Measurements from ENCODE around the gene PCK1. TPM values are rescaled to one million over a fixed set of nuclear protein-coding genes. Genes with fewer than 3 reads are reported as not detected.

Gene PCK1
- total RNA-seq, 2 experiments from 2014 or later = not detected

- intact Hi-C loops (cut with micrococcal nuclease) = no loop called here
- Mint-ChIP-seq H3K4me1 (ENCODE audit: low read depth) (no peaks in the 10 kb centered on the region), H3K4me3 (no peak overlapping the region), H3K27ac (no peak overlapping the region), H3K27me3 (peaks cover 41% of the 10 kb centered on the region), H3K9me3 (no peaks in the 10 kb centered on the region), H3K36me3 (no peaks in the 10 kb centered on the region)
- no peak for DNase-seq
- CTCF ChIA-PET = interaction anchor here (1.6 kb wide), 1 partner anchor 78 kb away, joined by 3 read pairs; no protein-coding TSS in a partner anchor
- POLR2A ChIA-PET = no interaction called here
Measured at GRCh38 chr20:57576617-57577550, 16.0 kb downstream of the PCK1 start.

- Mint-ChIP-seq H3K36me3 (no peaks in the 10 kb centered on the region), H3K9me3 (no peaks in the 10 kb centered on the region), H3K4me3 (no peak overlapping the region), H3K27me3 (peaks cover 43% of the 10 kb centered on the region), H3K4me1 (ENCODE audit: low read depth) (no peaks in the 10 kb centered on the region), H3K27ac (no peak overlapping the region)
- CTCF ChIA-PET = no interaction called here
- intact Hi-C loops (cut with micrococcal nuclease) = no loop called here
- DNase-seq = no peak
- POLR2A ChIA-PET = no interaction called here
Measured at GRCh38 chr20:57577679-57578475, 17.0 kb downstream of the PCK1 start.

GRCh38 chr20:57578476-57579165, 17.7 kb downstream of the PCK1 start:
- Mint-ChIP-seq H3K9me3 (no peaks in the 10 kb centered on the region), H3K4me3 (no peak overlapping the region), H3K4me1 (ENCODE audit: low read depth) (no peaks in the 10 kb centered on the region), H3K36me3 (no peaks in the 10 kb centered on the region), H3K27me3 (peaks cover 45% of the 10 kb centered on the region), H3K27ac (no peak overlapping the region)
- no peak for DNase-seq
- intact Hi-C loops (cut with micrococcal nuclease) = no loop called here
- ChIA-PET POLR2A (no interaction called here), CTCF (no interaction called here)

- intact Hi-C loops (cut with micrococcal nuclease) = no loop called here
- Mint-ChIP-seq H3K9me3 (no peaks in the 10 kb centered on the region), H3K36me3 (no peaks in the 10 kb centered on the region), H3K27me3 (peaks cover 45% of the 10 kb centered on the region), H3K4me1 (ENCODE audit: low read depth) (no peaks in the 10 kb centered on the region), H3K27ac (no peak overlapping the region), H3K4me3 (no peak overlapping the region)
- no peak for DNase-seq
- ChIA-PET CTCF (interaction anchor here (1.5 kb wide), 1 partner anchor 75 kb away, joined by 3 read pairs; no protein-coding TSS in a partner anchor), POLR2A (no interaction called here)
Measured at GRCh38 chr20:57579331-57579897, 18.5 kb downstream of the PCK1 start.

GRCh38 chr20:57579898-57580447, 19.1 kb downstream of the PCK1 start:
- no peaks in the 10 kb centered on the region for H3K9me3 Mint-ChIP-seq
- DNase-seq = no peak
- no peak overlapping the region for H3K27ac Mint-ChIP-seq
- ChIA-PET CTCF (interaction anchor here (1.5 kb wide), 1 partner anchor 74 kb away, joined by 3 read pairs; no protein-coding TSS in a partner anchor), POLR2A (no interaction called here)
- H3K36me3 Mint-ChIP-seq = no peaks in the 10 kb centered on the region
- intact Hi-C loops (cut with micrococcal nuclease) = no loop called here
- H3K4me3 Mint-ChIP-seq = no peak overlapping the region
- H3K27me3 Mint-ChIP-seq = peaks cover 48% of the 10 kb centered on the region
- no peaks in the 10 kb centered on the region for H3K4me1 Mint-ChIP-seq (ENCODE audit: low read depth)

GRCh38 chr20:57580478-57581201, 19.7 kb downstream of the PCK1 start:
- POLR2A ChIA-PET = no interaction called here
- CTCF ChIA-PET = interaction anchor here (1.5 kb wide), 1 partner anchor 73 kb away, joined by 3 read pairs; no protein-coding TSS in a partner anchor
- no peaks in the 10 kb centered on the region for H3K4me1 Mint-ChIP-seq (ENCODE audit: low read depth)
- peaks cover 50% of the 10 kb centered on the region for H3K27me3 Mint-ChIP-seq
- no peaks in the 10 kb centered on the region for H3K36me3 Mint-ChIP-seq
- intact Hi-C loops (cut with micrococcal nuclease) = no loop called here
- H3K4me3 Mint-ChIP-seq = no peak overlapping the region
- no peak for DNase-seq
- no peaks in the 10 kb centered on the region for H3K9me3 Mint-ChIP-seq
- no peak overlapping the region for H3K27ac Mint-ChIP-seq

GRCh38 chr20:57581202-57582028, 20.5 kb downstream of the PCK1 start:
- Mint-ChIP-seq H3K4me3 (no peak overlapping the region), H3K4me1 (ENCODE audit: low read depth) (no peaks in the 10 kb centered on the region), H3K36me3 (no peaks in the 10 kb centered on the region), H3K9me3 (no peaks in the 10 kb centered on the region), H3K27me3 (peaks cover 50% of the 10 kb centered on the region), H3K27ac (no peak overlapping the region)
- POLR2A ChIA-PET = no interaction called here
- intact Hi-C loops (cut with micrococcal nuclease) = no loop called here
- CTCF ChIA-PET = interaction anchor here (1.5 kb wide), 1 partner anchor 73 kb away, joined by 3 read pairs; no protein-coding TSS in a partner anchor
- no peak for DNase-seq

- intact Hi-C loops (cut with micrococcal nuclease) = no loop called here
- H3K27ac Mint-ChIP-seq = no peak overlapping the region
- H3K27me3 Mint-ChIP-seq = peaks cover 50% of the 10 kb centered on the region
- DNase-seq = no peak
- no peaks in the 10 kb centered on the region for H3K4me1 Mint-ChIP-seq (ENCODE audit: low read depth)
- H3K9me3 Mint-ChIP-seq = no peaks in the 10 kb centered on the region
- H3K36me3 Mint-ChIP-seq = no peaks in the 10 kb centered on the region
- ChIA-PET CTCF (interaction anchor here (1.8 kb wide), 1 partner anchor 9 kb away, joined by 7 read pairs; no protein-coding TSS in a partner anchor), POLR2A (no interaction called here)
- H3K4me3 Mint-ChIP-seq = no peak overlapping the region
Measured at GRCh38 chr20:57582029-57582378, 21.1 kb downstream of the PCK1 start.

GRCh38 chr20:57582432-57583288, 21.8 kb downstream of the PCK1 start:
- no peak for DNase-seq
- CTCF ChIA-PET = interaction anchor here (0.7 to 1.8 kb wide), 3 partner anchors 10 to 226 kb away, joined by 3 to 7 read pairs (median 3); no protein-coding TSS in a partner anchor
- Mint-ChIP-seq H3K27ac (no peak overlapping the region), H3K36me3 (no peaks in the 10 kb centered on the region), H3K4me3 (no peak overlapping the region), H3K9me3 (no peaks in the 10 kb centered on the region), H3K27me3 (peaks cover 50% of the 10 kb centered on the region), H3K4me1 (ENCODE audit: low read depth) (no peaks in the 10 kb centered on the region)
- intact Hi-C loops (cut with micrococcal nuclease) = no loop called here
- POLR2A ChIA-PET = no interaction called here
